Breast epithelium (tissue), 3 donors: ENCODE measurements around the gene CPM.

Experiments
- POLR2A ChIP-seq: fragments of 450-650 bp; IDR thresholded peaks from one replicate; pipeline ENCODE4 v1.6.1; 2016; ENCODE audit warnings: antibody characterized with exemption, mild to moderate bottlenecking, moderate library complexity
- POLR2AphosphoS5 ChIP-seq, 3 donors: sonication (generic); formaldehyde crosslinking; IDR thresholded peaks; one replicate each; pipeline ENCODE4 v1.6.1; 2017; ENCODE audit warnings: antibody characterized with exemption in 3 of 3
- TF ChIP-seq, protein P1 (sequence below), 3 donors: fragments of 450-650 bp; IDR thresholded peaks; one replicate each; pipeline ENCODE4 v1.5.1; 2016 to 2017; ENCODE audit warnings: antibody characterized with exemption in 3 of 3, mild to moderate bottlenecking in 3 of 3, moderate library complexity in 3 of 3

DNA sequence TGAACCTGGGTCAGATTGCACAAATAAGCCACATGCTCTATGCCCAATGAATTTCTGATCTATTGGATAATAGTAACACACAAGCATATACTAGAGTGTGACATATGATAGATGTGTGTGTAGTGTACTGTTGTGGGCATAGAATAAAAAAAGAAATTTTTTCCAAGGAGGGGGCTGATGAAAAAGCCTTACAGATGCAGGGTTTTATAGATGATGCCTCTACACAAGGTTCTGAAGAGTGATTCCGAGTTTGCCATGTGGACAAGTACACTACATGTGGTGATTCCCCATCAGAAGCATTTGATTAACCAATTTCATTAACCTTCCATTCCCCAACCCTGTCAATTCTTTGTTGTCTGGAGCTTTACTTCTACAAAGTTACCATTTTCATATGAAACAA lies 45.3 kb downstream of the CPM start:
- TF ChIP-seq, protein P1, sequence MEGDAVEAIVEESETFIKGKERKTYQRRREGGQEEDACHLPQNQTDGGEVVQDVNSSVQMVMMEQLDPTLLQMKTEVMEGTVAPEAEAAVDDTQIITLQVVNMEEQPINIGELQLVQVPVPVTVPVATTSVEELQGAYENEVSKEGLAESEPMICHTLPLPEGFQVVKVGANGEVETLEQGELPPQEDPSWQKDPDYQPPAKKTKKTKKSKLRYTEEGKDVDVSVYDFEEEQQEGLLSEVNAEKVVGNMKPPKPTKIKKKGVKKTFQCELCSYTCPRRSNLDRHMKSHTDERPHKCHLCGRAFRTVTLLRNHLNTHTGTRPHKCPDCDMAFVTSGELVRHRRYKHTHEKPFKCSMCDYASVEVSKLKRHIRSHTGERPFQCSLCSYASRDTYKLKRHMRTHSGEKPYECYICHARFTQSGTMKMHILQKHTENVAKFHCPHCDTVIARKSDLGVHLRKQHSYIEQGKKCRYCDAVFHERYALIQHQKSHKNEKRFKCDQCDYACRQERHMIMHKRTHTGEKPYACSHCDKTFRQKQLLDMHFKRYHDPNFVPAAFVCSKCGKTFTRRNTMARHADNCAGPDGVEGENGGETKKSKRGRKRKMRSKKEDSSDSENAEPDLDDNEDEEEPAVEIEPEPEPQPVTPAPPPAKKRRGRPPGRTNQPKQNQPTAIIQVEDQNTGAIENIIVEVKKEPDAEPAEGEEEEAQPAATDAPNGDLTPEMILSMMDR (IDR thresholded peaks at IDR 0.05), result no peak
- TF ChIP-seq POLR2A (no peak), POLR2AphosphoS5 (IDR thresholded peaks at IDR 0.05) (no peak)
